C4-2B (cell line): Measurements from ENCODE around the gene GPR135.

Source experiments
- H3K27ac ChIP-seq: fragments of 450-650 bp; 2 replicates; pipeline ENCODE4 v1.5.1; 2017
- CTCF ChIP-seq: fragments of 450-650 bp; conservative IDR thresholded peaks from 2 replicates; pipeline ENCODE4 v1.5.1; 2017; ENCODE audit warnings: mild to moderate bottlenecking
- ZFX ChIP-seq: fragments of 450-650 bp; IDR thresholded peaks from 2 replicates; pipeline ENCODE4 v1.6.1; 2017

The GPR135 gene

GRCh38 chr14:59435987-59436386 is 29.2 kb downstream of the GPR135 start:
- TF ChIP-seq ZFX (no peak), CTCF (no peak)
- no peak overlapping the region for H3K27ac ChIP-seq

DNA sequence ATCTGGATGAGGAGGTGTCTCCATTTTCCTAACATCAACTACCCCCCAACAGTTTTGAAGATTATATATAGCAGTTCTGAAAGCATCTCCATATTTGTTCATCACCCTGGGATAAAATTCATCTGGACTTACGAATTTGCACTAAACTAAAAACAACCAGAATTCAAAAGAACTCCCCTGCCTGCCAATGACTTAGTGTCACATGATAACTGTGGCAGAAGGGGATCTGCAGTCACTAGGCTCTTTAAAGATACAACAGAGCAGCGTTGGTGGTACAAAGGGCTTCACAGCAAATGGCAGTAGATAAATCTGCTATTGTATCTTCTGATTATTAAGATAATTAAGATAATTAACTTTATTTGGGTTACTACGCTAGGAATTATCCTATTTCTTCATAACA is 30.1 kb downstream of the GPR135 start:
- no peak for TF ChIP-seq ZFX
- no peak for TF ChIP-seq CTCF

GRCh38 chr14:59429790-59430189 is 35.4 kb downstream of the GPR135 start:
- no peak overlapping the region for H3K27ac ChIP-seq
- TF ChIP-seq ZFX: no peak

More for the DNA sequence above, 30.1 kb downstream of the GPR135 start:
- H3K27ac ChIP-seq: no peak overlapping the region

GRCh38 chr14:59428581-59429012 is 36.6 kb downstream of the GPR135 start:
- TF ChIP-seq CTCF (peak; percentile 16), ZFX (no peak)
- H3K27ac ChIP-seq: no peak overlapping the region

DNA sequence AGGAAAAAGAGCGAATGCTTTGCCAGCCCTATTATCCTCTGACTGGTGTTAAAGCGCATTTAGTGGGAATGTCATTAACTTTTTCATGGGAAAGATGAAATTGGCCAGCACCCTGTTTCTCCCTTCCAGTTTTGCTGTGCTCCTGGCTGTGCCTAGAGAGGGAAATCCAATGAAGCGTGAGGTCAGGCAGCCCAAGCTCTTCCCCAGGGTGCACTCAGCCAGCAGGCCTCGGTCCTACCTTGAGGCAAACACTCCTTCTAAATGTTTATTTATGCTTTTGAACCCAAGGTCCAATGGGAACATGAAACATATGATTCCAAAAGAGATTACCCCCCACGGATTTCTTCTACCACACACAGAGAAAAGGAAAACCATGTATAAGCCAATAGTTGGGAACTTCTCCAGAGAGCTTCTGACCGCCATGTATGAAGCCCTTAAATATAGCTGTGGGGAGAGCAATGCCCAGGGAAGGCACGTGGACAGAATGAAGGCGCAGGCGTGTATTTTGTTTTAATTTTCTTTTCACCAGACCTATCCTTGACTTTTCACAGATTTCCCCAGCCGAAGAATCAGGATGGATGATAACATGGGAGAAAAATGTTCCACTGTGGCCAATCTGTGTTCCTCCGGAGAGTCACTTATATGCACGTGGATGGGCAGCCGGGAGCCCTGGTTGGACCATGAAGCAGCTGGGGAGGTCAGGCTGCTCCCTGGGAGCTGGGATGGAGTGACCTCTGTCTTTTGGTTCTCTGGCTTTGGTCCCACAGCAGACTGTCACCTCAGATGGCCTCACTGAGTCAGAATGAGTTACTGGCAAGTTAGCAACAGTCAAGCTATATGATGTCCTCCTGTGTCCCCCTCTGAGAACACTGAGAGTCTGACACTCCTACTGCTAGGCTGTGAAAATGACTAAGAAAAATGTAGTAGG is 37.3 kb downstream of the GPR135 start:
- H3K27ac ChIP-seq: no peak overlapping the region
- TF ChIP-seq CTCF: no peak
- TF ChIP-seq ZFX: no peak

DNA sequence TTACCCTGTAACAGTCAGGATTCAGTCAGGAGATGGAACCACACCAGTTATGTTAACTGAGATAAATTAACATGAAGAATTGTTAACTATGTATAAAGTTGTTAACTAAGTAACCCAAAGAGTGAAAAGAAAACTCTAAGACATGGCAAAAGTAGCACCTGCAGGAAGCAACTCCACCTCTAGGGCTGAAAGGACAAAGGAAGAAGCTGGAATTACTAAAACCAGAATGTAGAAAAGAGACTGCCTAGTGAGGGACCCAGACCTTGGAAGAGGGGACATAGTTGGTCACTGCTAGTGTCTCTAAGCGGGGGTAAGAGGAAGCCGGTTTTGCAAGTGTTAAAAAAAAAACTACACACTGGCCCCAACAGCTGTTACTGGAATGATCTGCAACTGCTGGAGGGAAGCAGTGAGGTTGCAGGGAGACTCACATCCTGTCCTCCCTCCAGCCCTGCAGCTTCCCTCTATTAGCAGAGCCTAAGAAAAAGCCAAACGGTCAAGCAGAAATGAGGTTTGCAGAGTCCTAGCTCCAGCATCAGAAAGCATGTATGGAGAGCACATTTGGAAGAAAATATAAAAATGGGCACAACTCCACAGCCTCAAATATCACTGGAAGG is 39.8 kb downstream of the GPR135 start:
- TF ChIP-seq ZFX: no peak
- TF ChIP-seq CTCF: no peak
- no peak overlapping the region for H3K27ac ChIP-seq

- no peak overlapping the region for H3K27ac ChIP-seq
- TF ChIP-seq CTCF: no peak
- no peak for TF ChIP-seq ZFX
Observed at GRCh38 chr14:59424341-59425071, 40.7 kb downstream of the GPR135 start.
